HEK293T (cell line): ENCODE results near the gene FAM168B.

Experiments
- ARNT ChIP-seq: fragments of 450-650 bp; IDR thresholded peaks from 2 replicates; pipeline ENCODE4 v1.6.1; 2017; ENCODE audit warnings: mild to moderate bottlenecking
- BHLHE40 ChIP-seq: fragments of 450-650 bp; IDR thresholded peaks from 2 replicates; pipeline ENCODE4 v1.6.1; 2016; ENCODE audit warnings: mild to moderate bottlenecking, moderate library complexity, borderline replicate concordance
- CTBP1 ChIP-seq: fragments of 450-650 bp; IDR thresholded peaks from 2 replicates; pipeline ENCODE4 v1.6.1; 2016; ENCODE audit warnings: borderline replicate concordance
- ELF4 ChIP-seq: fragments of 450-650 bp; IDR thresholded peaks from 2 replicates; pipeline ENCODE4 v1.6.1; 2017; ENCODE audit warnings: antibody characterized with exemption
- FOXA1 ChIP-seq: fragments of 450-650 bp; IDR thresholded peaks from 2 replicates; pipeline ENCODE4 v1.6.1; 2016; ENCODE audit warnings: mild to moderate bottlenecking
- FOXK2 ChIP-seq: fragments of 450-650 bp; IDR thresholded peaks from 2 replicates; pipeline ENCODE4 v1.6.1; 2016; ENCODE audit warnings: mild to moderate bottlenecking
- FOXM1 ChIP-seq: fragments of 450-650 bp; IDR thresholded peaks from 2 replicates; pipeline ENCODE4 v1.6.1; 2017; ENCODE audit warnings: mild to moderate bottlenecking, borderline replicate concordance
- HDGF ChIP-seq: fragments of 450-650 bp; IDR thresholded peaks from 2 replicates; pipeline ENCODE4 v1.6.1; 2017; ENCODE audit warnings: antibody characterized with exemption, borderline replicate concordance
- PKNOX1 ChIP-seq: fragments of 450-650 bp; IDR thresholded peaks from 2 replicates; pipeline ENCODE4 v1.6.1; 2016
- SP1 ChIP-seq: fragments of 450-650 bp; IDR thresholded peaks from 2 replicates; pipeline ENCODE4 v1.6.1; 2017
- SUZ12 ChIP-seq: fragments of 450-650 bp; IDR thresholded peaks from 2 replicates; pipeline ENCODE4 v1.6.1; 2016; ENCODE audit warnings: mild to moderate bottlenecking
- TARDBP ChIP-seq: fragments of 450-650 bp; IDR thresholded peaks from 2 replicates; pipeline ENCODE4 v1.6.1; 2016

DNA sequence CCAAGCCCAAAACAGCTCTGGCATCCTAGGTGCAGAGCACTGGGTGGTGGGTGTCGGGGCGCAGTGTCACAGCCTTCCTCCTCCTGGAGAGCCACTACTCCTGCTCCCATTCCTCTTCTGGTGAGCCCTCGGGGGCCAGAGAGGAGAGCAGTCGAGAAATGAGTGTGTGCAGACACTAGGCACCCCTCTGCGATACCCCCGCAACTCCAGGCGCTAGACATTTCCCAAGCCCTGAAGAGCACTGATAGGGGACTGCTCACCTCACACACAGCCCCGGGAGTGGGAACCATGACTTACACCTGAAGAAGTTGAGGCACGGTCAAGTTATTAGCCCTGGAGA is 54.2 kb downstream of the FAM168B start:
- TF ChIP-seq SP1 (no peak), FOXM1 (no peak), CTBP1 (no peak), HDGF (no peak), SUZ12 (no peak), PKNOX1 (no peak), ARNT (no peak), FOXA1 (no peak), ELF4 (no peak), BHLHE40 (no peak), FOXK2 (no peak), TARDBP (no peak)
